GF-D8 (cell line): ENCODE data around the gene CIITA.
"Not testable (repeated sequence)": the region's sequence is repeated elsewhere in the genome, so short reads cannot be mapped to it uniquely, and the experiment has no call there.

ENCODE experiments used
- DNase-seq: peaks from one replicate; lab custom pipeline; 2025; lab: John Stamatoyannopoulos, UW

The CIITA gene

DNA sequence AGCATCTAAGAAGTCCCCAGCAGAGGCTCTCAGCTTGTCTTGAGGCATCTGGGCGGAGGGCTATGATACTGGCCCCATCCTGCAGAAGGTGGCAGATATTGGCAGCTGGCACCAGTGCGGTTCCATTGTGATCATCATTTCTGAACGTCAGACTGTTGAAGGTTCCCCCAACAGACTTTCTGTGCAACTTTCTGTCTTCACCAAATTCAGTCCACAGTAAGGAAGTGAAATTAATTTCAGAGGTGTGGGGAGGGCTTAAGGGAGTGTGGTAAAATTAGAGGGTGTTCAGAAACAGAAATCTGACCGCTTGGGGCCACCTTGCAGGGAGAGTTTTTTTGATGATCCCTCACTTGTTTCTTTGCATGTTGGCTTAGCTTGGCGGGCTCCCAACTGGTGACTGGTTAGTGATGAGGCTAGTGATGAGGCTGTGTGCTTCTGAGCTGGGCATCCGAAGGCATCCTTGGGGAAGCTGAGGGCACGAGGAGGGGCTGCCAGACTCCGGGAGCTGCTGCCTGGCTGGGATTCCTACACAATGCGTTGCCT lies at the start of gene CIITA:
Gene CIITA, plus strand, starts transcription at position 404 of the 543 bp plus-strand sequence. Its CDS starts 129 bp downstream, at position 533.
- no peak for DNase-seq

DNA sequence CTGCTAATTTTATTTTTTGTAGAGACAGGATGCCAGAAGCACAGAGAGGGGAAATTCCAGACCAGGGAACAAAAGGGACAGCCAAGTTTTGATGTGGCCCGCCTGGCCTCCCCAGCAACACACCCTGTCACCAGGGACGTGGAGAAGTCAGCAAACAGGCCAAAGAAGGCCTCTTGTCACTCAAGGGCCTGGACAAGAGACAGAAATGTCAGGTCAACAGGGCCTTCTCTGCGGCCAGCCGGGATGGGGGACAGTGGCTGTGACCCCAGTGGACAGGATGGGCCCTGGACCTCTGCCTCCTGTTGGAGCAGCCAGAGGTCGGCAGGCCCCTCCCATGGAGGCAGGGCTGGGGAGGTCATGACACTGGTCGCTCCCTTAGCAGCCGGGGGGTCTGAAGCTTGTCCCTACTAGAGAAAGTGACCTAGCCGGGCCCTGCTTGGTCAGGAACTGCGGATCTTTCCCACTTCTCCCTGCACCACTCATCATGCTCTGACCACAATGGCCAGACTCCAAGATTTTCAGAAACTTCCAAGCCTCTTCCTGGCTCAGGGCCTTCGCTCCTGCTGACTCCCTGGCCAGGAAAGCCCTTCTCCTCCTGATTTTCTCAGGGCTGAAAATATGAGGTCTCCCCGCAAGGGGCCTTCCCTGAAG lies 49.2 kb upstream of the CIITA start:
- DNase-seq, result no peak

- no peak for DNase-seq
These were observed 48.1 kb upstream of the CIITA start for GRCh38 chr16:10828851-10829366.

GRCh38 chr16:10829390-10830098 lies 47.5 kb upstream of the CIITA start:
- DNase-seq, result not testable (repeated sequence)

GRCh38 chr16:10830240-10830639 lies 46.8 kb upstream of the CIITA start:
- DNase-seq, result not testable (repeated sequence)

DNA sequence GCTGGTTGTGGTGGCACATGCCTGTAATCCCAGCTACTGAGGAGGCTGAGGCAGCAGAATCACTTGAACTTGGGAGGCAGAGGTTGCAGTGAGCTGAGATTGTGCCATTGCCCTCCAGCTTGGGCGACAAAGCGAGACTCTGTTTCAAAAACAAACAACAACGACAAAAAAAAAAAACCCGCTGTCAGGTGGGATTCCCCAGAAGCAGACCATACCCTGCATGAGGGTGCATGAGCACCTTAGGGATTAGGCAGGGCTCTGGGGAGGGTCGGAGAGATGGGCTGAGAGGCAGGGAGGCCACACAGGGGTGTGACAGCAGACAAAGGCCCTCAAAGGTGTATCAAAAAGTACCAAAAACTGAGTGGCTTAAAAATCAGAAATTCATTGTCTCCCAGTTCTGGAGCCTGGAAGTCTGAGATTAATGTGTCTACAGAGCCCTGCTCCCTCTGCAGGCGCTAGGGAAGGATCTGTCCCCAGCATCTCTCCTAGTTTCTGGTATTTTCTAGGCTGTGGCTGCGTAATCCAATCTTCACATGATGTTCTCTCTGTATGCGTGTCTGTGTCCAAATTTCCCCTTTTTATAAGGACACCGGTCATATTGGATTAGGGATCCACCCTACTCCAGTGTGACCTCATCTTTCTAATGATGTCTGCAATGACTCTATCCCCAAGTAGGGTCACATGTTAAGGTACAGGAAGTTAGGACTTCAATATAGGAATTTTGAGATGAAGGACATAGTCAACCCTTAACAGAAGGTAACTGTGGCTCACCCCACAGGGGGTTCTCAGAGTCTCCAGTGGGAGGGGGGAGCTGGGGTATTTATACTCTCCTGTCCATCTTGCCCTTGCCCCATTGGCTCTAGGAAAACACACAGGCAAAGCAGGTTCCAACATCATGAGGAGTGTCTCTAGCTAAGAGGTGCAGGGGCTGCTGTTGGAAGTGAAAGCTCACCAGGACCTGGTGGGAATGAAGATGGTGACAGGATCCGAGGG lies 44.8 kb upstream of the CIITA start:
- DNase-seq, result no peak

GRCh38 chr16:10833271-10833670 lies 43.7 kb upstream of the CIITA start:
- DNase-seq, result no peak

DNA sequence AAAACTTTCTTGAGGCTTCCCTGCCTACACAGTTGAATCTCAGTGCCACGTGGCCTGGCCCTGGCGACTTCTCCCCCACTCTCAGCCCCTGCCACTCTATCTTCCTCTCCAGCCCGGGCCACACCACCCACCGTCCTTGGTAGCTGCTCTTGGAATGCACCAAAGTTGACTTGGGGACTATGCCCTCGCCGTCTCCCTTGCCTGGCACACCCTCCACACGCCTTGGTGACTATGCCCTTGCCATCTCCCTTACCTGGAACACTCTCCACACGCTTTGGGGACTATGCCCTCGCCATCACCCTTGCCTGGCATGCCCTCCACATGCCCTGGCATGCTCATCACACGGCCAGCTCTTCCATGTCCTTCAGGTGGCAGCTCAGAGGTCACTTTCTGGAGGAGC lies 42.9 kb upstream of the CIITA start:
- no peak for DNase-seq

GRCh38 chr16:10834766-10835165 lies 42.2 kb upstream of the CIITA start:
- no peak for DNase-seq

DNA sequence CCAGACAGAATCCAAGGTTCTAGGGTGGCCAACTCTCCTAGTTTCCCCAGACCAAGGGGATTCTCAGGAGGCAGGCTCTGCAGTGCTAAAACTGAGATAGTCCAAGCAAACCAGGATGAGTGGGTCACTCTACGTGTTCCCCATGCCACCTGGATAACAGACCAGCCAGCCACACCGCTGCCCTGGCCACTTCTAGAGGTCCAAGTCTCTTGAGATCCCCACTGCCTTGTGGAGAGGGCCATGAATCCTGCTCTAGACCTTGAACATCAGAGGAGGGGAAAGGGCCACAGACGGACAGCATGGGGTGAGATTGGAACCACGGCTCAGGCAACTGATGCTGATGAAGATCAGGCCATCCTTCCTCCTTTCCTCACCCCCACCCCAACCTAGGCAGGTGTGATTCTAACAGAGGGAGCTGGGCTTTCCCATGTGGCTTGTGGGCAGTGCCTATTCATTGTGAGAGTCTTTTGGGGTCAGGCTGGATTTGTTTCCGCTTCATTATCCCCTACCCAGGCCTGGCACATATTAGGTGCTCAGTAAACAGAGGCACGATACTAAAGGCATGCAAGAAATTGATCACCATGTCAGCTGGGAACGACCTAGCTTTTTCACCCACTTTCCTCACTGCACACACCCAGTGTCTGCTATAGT lies 41.6 kb upstream of the CIITA start:
- no peak for DNase-seq

GRCh38 chr16:10836174-10836853 lies 40.7 kb upstream of the CIITA start:
- no peak for DNase-seq

DNA sequence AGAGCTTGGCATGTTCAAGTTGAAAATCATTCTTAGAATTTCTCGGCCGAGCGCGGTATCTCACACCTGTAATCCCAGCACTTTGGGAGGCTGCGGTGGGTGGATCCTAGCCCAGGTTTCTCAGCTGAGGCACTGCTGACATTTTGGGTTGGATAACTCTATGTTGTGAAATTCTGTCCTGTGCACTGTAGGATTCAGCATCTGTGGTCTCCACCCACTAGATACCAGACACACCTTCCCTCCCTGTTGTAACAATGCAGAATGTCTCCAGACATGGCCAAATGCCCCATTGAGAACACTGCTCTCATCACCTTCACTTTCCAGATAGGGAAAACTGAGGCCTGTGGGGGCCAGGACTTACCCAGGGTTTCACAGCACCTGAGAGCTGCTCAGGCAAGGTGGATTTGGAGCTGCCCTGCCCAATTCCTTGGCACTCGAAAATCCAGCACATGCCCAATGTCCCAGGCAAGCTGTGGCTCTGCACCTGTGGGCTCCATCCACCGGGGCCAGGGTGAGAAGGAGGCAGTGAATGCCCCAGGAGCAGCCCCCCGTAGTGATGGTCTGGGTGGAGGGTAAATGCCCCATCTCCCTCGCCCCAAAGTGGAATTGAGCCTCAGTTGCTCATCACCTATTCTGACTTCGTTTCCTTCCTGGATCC lies 38.3 kb upstream of the CIITA start:
- no peak for DNase-seq

DNA sequence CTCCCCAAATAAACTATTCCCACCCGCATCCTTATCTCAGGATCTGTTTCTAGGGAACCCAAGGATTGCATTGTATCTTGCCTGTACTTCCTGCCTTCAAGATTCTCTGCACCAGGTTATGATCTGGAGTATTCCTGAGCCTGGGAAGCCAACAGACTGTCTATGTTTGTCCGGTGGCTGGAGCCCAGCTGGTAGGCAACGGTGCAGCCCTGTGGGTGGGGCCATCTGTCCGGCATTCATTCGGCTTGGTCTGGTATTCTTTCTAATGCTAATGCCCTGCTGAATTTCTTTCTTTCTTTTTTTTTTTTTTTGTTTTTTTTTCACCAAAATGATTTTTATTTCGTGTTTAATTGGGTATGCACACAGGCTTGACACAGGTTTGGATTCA lies 37.7 kb upstream of the CIITA start:
- no peak for DNase-seq

- no peak for DNase-seq
These were observed 36.3 kb upstream of the CIITA start for GRCh38 chr16:10840703-10841102.

DNA sequence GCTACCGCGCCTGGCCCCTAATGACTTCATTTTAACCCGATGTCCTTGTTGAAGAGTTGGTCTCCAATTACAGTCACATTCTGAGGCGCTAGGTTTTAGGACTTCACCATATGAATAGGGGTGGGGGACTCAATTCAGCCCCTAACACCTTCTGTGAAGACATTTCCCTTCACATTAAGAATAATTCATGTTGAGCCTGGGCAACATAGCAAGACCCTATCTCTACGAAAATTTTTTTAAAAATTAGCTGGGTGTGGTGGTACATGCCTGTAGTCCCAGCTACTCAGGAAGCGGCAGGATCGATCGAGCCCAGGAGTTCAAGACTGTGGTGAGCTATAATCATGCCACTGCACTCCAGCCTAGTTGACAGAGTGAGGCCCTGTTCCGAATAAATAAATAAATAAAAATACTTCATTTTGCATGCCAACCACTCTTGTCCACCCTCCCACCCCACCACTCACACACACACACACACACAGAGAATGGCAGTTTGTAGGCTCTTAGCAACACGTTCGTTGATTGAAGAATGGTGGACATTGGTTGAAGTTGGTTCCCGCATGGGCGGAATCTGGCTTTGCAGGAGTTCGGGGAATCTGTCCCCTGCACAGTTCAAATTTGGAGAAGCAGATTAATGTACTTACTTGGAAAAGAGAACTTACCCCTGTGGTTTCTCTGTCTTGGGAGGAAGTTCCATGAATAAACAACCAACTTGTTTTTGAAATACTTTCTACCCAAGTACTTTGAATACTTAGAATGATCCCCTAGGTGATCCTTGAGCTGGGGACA lies 30.6 kb upstream of the CIITA start:
- no peak for DNase-seq

- no peak for DNase-seq
These were observed 29.8 kb upstream of the CIITA start for GRCh38 chr16:10847176-10847575.

DNA sequence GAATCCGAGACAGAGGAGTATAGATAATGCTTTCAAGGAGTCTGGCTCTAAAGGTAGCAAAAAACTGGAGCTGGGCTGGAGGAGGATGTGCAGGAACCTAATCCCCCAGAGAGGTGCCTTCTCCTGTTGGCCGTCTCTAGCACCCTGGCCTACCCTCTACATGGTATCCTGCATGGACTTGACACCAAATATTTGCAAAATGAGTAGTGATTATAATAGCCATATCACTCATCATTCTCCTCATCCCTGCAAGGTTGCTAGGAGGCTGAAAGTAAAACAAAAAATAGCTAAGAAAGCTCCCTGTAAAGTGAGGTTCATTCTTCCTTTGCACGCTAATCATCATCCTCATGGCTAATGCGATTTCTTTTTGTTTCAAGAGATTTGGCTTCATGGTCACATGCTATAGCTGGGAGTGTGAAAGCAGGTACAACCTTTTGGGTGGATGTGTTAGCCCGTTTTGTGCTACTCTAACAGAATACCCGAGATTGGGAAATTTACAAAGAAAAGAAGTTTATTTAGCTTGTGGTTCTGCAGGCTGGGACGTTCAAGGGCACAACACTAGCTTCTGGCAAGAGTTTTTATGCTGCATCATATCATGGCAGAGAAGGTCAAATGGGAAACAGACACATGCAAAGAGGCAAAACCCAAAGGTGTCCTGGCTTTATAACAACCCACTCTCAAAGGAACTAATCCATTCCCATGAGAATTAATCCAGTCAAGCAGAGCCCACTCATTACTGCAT lies 27.1 kb upstream of the CIITA start:
- DNase-seq, result no peak

DNA sequence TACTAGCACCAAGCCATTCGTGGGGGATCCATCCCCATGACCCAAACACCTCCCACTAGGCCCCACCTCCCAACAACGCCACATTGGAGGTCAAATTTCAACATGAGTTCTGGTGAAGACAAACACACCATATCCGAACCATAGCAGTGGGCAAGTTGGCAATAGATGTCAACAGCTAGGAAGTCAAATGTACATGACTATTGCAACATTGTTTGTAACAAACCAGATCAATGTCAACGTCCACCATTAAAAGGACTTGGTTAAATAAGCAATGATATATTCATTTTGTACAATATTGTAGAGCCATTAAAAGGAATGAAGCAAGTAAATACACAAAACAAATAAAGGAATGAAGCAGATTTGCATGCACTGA lies 26.5 kb upstream of the CIITA start:
- DNase-seq, result no peak

DNA sequence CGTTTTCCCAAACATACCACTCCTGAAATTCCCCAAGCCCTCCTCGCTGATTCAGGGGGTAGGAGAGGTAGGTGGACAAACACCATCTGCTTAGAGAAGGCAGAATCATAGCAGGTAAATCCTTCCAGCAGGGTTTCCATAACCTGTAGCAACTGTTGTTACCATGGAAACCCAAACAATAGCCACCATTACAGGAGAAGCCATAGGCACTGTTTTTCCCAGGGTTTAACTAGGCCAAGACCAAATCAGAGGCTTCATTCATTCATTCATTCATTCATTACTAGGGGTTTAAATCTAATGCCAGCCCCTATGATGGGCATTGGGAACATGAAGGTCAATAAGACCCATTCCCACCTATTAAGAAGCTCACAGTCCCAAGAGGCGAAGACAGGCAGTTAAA lies 25.5 kb upstream of the CIITA start:
- no peak for DNase-seq
